ENCODE results near the gene DRAXIN. TPM values are rescaled to one million over a fixed set of nuclear protein-coding genes. Genes with fewer than 3 reads are reported as not detected.

The DRAXIN gene
- total RNA-seq, 1 donor: not detected

- no peak for TF ChIP-seq CTCF (IDR thresholded peaks at IDR 0.05; ENCODE audit: insufficient read depth, low read depth, low read length)
- DNase-seq (ENCODE audit: low read depth): no peak
- no peak overlapping the region for H3K4me3 ChIP-seq (ENCODE audit: low read depth, low read length)
Observed at GRCh38 chr1:11746795-11747487, 55.4 kb downstream of the DRAXIN start.

GRCh38 chr1:11748294-11749202 is 57.0 kb downstream of the DRAXIN start:
- H3K4me3 ChIP-seq (ENCODE audit: low read depth, low read length): no peak overlapping the region
- no peak for TF ChIP-seq CTCF (IDR thresholded peaks at IDR 0.05; ENCODE audit: insufficient read depth, low read depth, low read length)
- no peak for DNase-seq (ENCODE audit: low read depth)

DNA sequence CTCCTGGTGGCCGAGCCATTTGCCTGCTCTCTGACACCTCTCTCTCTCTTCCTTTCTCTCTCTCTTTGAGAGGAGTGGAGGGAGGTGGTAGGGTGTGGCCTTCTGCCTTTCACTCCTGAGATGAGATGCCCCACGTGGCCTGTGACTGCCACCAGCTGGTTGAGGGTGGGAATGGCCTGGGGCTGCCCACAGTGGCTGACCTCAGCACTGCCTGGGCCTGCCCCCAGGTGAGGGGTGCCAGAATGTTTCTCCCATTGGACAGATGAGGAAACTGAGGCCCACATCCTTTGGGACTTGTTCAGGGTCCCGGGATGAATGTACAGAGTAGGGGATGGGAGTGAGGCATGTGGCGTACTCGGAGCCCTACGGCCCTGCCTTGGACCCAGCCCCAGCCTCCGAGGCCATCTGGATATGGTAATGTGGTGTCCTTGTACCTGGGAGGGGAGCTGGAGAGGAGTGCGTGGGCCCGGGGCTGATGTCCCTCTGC is 57.7 kb downstream of the DRAXIN start:
- no peak overlapping the region for H3K4me3 ChIP-seq (ENCODE audit: low read depth, low read length)
- peak; percentile 61 for TF ChIP-seq CTCF (IDR thresholded peaks at IDR 0.05; ENCODE audit: insufficient read depth, low read depth, low read length)
- peak; percentile 27 for DNase-seq (ENCODE audit: low read depth)

DNA sequence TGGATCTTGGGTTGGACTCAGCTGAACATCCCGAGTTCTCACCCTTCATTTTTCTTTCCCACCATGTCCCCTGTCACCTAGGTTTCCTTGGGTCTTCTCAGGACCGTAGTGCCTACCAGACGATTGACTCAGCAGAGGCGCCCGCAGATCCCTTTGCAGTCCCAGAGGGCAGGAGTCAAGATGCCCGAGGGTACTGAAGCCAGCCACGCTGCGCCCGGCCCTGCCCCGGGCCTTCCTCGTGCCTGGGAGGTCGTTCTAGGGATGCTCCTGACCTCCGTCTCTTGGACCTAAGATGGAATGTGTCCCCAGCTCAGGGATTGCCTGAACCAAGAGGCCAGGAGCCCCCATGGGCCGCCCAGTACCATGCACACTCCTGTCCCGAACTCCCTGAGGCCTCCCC is 58.5 kb downstream of the DRAXIN start:
- no peak overlapping the region for H3K4me3 ChIP-seq (ENCODE audit: low read depth, low read length)
- no peak for TF ChIP-seq CTCF (IDR thresholded peaks at IDR 0.05; ENCODE audit: insufficient read depth, low read depth, low read length)
- no peak for DNase-seq (ENCODE audit: low read depth)

DNA sequence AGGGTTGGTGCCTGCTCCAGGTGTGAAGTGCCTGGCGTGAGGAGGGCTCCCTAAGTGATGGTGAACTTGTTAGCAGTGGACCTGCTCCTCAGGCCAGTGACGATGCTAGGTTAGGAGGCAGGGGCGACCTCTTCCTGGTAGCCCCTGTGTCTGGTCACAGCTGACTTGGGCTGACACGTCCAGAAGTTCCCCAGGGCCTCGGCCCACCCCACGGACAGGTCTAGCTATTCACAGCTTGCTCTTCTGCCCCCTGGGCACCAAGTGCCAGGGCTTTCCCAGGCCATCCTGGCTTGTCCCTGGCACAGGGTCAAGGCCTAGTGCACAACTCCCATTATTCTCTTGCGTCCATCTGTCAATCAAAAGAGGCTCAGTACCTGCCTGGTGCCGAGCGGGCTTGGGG is 59.6 kb downstream of the DRAXIN start:
- TF ChIP-seq CTCF (IDR thresholded peaks at IDR 0.05; ENCODE audit: insufficient read depth, low read depth, low read length): no peak

DNA sequence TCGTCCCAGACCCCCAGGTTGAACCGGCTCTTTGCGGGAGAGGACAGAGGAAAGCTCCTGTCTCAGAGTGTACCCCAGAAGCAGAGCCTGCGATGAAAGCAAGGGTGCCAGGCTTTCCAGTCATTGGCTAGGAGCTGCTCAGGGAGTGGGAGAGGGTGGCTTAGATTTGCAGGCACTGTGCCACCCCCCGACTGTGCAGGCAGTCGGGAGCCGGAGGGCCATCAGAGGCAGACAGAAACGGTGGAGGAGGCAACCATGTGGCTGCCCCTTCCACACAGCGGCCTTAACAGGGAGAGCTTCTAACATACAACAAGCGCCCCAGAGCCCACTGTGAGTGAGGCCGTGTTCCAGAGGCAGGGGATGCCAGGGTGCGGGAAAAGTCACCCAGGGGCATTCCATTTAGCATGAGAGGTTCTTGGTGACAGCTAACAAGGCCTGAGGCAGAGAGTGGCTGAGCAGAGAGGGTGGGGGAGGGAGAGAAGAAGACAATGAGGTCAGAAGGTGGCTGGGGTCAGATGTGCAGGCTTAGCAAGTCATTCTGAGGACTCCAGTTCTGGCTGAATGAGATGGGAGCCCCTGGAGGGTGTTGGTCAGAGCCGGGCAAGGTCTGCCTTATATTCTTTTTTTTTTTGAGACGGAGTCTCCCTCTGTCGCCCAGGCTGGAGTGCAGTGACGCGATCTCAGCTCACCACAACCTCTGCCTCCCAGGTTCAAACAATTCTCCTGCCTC is 61.0 kb downstream of the DRAXIN start:
- no peak for DNase-seq (ENCODE audit: low read depth)
- H3K4me3 ChIP-seq (ENCODE audit: low read depth, low read length): no peak overlapping the region
- no peak for TF ChIP-seq CTCF (IDR thresholded peaks at IDR 0.05; ENCODE audit: insufficient read depth, low read depth, low read length)

More for the DNA sequence above, 59.6 kb downstream of the DRAXIN start:
- no peak for DNase-seq (ENCODE audit: low read depth)
- no peak overlapping the region for H3K4me3 ChIP-seq (ENCODE audit: low read depth, low read length)
